NCI-H446 (cell line): ENCODE results near the gene SLC48A1.
"Not testable (repeated sequence)": the region's sequence is repeated elsewhere in the genome, so short reads cannot be mapped to it uniquely, and the experiment has no call there.

ENCODE experiments used
- DNase-seq, 2 experiments: peaks; one replicate each; lab custom pipeline; 2025; lab: John Stamatoyannopoulos, UW

Gene SLC48A1

GRCh38 chr12:47791351-47791746 is 18.3 kb downstream of the SLC48A1 start:
- DNase-seq, result no peak

GRCh38 chr12:47791874-47792273 is 18.8 kb downstream of the SLC48A1 start:
- DNase-seq, result no peak

- no peak for DNase-seq
Observed at GRCh38 chr12:47793015-47793681, 20.1 kb downstream of the SLC48A1 start.

- no peak for DNase-seq
Observed at GRCh38 chr12:47794679-47795078, 21.6 kb downstream of the SLC48A1 start.

- DNase-seq, result no peak
Observed at GRCh38 chr12:47795121-47795813, 22.2 kb downstream of the SLC48A1 start.

GRCh38 chr12:47795814-47796411 is 22.9 kb downstream of the SLC48A1 start:
- no peak for DNase-seq

GRCh38 chr12:47797441-47797840 is 24.4 kb downstream of the SLC48A1 start:
- DNase-seq, result no peak

- no peak for DNase-seq
Observed at GRCh38 chr12:47798382-47798948, 25.4 kb downstream of the SLC48A1 start.

- no peak for DNase-seq
Observed at GRCh38 chr12:47799357-47799955, 26.4 kb downstream of the SLC48A1 start.

GRCh38 chr12:47800582-47800981 is 27.5 kb downstream of the SLC48A1 start:
- no peak for DNase-seq

- DNase-seq, result no peak
Observed at GRCh38 chr12:47801170-47801903, 28.3 kb downstream of the SLC48A1 start.

GRCh38 chr12:47801904-47802246 is 28.8 kb downstream of the SLC48A1 start:
- no peak for DNase-seq

- no peak for DNase-seq
Observed at GRCh38 chr12:47802312-47802711, 29.3 kb downstream of the SLC48A1 start.

- DNase-seq, result no peak
Observed at GRCh38 chr12:47803191-47803875, 30.3 kb downstream of the SLC48A1 start.

- no peak for DNase-seq
Observed at GRCh38 chr12:47804171-47804570, 31.1 kb downstream of the SLC48A1 start.

GRCh38 chr12:47805417-47805816 is 32.4 kb downstream of the SLC48A1 start:
- no peak for DNase-seq

- no peak for DNase-seq
Observed at GRCh38 chr12:47807338-47807737, 34.3 kb downstream of the SLC48A1 start.

GRCh38 chr12:47808050-47808449 is 35.0 kb downstream of the SLC48A1 start:
- no peak for DNase-seq

- DNase-seq, result no peak
Observed at GRCh38 chr12:47808574-47809365, 35.7 kb downstream of the SLC48A1 start.

GRCh38 chr12:47809518-47809917 is 36.5 kb downstream of the SLC48A1 start:
- not testable (repeated sequence) for DNase-seq

- no peak for DNase-seq
Observed at GRCh38 chr12:47811072-47811396, 38.0 kb downstream of the SLC48A1 start.
